ENCODE results near the gene UIMC1.
"Not testable (repeated sequence)": the region's sequence is repeated elsewhere in the genome, so short reads cannot be mapped to it uniquely, and the experiment has no call there.

UIMC1 gene

DNA sequence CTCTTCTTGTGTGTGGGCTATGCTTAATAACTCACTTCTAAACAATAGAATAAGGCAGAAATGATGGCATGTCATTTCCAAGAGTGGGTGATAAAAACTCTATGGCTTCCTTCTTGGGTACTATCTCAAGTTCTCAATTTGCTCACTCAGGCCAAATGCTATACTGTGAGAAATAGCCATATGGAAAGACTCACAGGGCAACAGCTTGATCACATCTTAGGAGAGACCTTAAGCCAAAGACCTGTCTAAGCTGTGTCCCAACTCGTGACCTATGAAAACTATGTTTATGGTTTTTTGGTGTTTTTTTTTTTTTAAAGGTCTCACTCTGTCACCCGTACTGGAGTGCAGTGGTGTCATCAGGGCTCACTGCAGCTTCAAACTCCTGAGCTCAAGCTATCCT, 2.1 kb upstream of the UIMC1 start:
- DNase-seq (ENCODE audit: low spot score): no peak

DNA sequence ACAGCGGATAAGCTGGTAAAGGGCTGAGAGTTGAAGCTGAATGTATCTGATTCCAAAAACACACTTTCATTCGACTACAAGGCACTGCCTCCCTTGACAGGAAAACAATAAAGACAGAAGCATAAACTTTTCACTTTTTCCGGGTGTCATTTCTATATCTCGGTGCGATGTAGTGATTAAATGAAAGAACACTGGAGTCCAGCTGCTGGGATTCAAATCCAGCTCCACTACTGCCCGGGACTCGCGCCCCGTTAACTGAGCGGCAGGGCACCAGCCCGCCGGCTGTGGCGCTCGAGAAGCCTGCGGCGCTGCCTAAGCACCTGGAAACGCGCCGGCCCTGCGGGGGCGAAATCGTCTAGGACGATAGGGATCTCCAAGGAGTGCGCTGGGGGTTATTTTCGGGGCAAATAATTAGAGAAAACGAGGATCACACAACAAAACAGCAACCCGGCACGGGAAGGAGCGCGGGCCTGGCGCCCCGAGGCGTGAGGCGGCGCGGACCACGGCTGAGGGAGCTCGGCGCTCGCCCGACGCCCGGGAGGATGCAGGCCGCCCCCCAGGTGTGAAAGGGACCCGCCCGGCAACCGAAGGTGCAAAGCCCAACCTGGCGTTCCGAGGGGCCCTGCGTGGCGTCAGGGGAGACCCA, 837 bp downstream of the UIMC1 start:
- peak; percentile 86 for DNase-seq (ENCODE audit: low spot score)

DNA sequence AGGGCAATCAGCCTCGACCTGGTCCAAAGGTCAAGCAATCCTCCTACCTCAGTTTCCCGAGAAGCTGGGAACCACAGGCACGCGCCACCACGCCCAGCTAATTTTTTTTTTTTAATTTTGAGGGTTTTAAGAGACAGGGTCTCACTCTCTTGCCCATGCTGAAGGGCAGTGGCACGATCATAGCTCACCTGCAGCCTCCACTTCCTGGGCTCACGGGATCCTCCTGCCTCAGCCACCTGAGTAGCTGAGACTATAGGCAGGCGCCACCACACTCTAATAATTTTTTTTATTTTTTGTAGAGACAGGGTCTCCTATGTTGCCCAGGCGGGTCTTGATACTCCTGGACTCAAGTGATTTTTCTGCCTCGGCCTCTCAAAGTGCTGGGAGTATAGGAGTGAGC, 1.6 kb downstream of the UIMC1 start:
- DNase-seq (ENCODE audit: low spot score): no peak

DNA sequence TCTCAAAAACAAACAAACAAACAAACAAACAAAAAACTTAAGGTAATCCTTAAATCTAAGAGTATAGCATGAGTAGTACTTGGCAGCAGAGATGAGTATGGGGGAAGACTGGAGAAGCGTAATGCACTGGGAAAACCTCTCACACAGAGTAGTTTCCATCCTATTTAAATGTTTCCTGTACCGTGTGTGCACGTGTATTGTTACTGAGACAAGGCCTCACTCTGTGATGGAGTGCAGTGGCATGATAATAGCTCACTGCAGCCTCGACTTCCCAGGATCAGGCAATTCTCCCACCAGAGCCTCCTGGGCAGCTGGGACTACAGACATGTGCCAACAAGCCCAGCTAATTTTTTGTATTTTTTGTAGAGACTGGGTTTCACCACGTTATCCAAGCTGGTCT, 2.9 kb downstream of the UIMC1 start:
- DNase-seq (ENCODE audit: low spot score): no peak

DNA sequence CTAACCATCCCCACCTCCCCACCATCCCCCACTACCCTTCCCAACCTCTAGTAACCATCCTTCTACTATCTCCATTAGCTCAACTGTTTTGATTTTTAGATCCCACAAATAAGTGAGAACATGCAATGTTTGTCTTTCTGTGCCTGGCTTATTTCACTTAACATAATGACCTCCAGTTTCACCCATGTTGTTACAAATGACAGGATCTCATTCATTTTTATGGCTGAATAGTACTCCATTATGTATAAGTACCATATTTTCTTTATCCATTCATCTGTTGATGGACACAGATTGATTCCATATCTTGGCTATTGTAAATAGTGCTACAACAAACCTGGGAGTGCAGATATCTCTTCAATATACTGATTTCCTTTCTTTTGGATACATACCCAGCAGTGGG, 7.1 kb downstream of the UIMC1 start:
- not testable (repeated sequence) for DNase-seq (ENCODE audit: low spot score)

DNA sequence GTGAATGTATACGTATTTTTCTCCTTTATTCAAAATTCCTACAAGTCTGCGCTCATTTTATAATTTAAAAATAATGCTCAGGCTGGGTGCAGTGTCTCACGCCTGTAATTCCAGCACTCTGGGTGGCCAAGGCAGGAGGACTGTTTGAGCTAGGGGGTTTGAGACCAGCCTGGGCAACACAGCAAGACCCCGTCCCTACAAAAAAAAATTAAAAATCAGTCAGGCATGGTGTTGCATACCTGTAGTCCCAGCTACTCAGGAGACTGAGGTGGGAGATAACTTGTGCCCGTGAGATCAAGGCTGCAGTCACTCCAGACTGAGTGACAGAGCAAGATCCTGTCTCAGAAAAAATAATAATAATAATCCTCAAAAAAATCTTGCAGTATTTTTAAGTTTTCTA, 7.8 kb downstream of the UIMC1 start:
- no peak for DNase-seq (ENCODE audit: low spot score)

DNA sequence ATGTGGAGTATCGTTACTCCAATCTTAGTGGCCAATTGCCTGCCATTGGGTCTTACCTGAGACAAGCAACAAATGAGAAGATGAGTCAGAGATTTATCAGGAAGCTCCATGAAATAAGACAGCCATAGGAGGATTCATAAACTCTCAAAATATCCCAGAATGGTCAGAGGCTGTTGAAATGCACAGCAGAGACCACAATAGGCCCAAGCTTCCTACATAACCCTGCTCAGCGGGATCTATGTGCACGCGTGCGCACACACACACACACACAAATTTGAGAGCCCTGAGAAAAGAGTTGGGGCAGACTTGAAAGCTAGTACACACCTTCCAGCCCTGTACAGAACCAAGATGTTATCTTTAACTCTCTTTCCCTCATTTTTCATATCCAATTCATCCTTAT, 9.8 kb downstream of the UIMC1 start:
- DNase-seq (ENCODE audit: low spot score): no peak

DNA sequence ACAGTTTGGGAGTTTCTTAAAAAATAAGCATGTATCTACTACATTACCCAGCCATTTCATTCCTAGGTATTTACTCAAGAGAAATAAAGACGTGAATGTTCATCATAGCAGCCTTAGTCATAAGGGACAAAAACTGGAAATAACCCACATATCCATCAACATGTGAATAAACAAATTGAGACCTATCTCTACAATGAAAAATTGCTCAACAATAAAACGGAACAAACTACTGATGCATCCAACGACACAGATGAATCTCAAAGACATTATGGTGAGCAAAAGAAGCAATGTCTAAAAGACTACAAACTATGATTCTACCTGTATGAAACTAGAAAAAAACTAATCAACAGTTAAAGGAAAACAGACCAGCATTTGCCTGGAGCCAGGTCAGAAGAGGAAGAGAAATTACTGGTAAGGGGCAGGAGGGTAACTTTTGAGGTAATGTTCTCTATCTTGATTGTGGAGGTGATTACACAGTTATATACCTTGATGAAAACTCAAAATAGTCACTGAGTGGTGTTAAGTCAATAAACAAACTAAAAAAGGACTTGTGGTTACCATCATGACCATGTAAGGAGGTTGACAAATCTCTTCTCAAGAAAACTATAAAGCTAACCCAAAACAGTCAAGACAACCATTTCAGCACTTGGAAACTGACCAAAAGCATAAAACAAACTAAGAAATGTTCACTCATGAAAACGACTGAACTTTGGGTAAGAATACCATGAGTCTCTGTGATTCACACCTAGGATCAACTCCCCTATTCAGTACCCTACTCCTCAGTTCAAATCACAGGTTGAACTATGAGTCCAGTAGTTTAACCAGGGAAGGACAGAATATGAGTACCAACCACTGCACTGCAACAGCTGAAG, 10.4 kb downstream of the UIMC1 start:
- no peak for DNase-seq (ENCODE audit: low spot score)

DNA sequence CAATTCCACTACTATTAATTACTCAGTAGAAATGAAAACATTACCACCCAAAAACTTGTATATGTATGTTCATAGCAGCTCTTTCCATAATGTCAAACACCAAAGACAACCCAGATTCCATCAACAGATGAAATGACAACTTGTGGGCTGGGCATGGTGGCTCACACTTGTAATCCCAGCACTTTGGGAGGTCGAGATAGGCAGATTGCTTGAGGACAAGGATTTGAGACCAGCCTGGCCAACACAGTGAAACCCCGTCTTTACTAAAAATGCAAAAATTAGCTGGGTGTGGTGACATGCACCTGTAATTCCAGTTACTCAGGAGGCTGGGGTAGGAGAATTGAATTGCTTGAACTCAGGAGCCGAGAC, 11.5 kb downstream of the UIMC1 start:
- no peak for DNase-seq (ENCODE audit: low spot score)

DNA sequence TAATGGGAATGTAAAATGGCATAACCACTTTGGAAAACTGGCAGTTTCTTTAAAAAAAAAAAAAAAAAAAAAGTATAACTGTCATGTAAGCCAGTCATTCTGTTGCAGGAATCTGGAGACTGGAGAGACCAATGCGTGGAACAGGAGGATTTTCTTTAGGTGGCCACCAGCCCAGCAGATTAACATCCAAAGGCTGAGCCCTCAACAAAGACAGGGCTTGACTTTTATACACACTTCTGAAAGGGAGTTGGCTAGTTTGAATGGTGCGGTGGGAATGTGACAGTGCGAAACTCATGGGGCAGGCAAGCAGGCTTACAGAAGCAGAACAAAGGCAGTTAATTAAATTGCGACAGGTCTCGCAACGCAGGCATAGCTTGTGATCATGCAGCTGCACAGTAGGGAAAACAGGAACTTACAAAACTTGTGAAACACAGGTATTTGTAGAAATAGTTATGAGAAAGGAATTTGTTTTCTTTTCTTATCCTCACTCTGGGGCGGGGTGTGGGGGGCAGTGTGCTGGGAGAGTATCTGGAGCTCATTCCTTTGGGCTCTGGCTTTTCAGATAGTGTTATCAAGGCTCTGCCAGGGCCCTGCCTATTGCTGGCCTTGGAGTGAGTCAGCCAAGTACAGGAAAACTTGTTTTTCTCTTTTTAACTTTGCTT, 12.0 kb downstream of the UIMC1 start:
- DNase-seq (ENCODE audit: low spot score): no peak

DNA sequence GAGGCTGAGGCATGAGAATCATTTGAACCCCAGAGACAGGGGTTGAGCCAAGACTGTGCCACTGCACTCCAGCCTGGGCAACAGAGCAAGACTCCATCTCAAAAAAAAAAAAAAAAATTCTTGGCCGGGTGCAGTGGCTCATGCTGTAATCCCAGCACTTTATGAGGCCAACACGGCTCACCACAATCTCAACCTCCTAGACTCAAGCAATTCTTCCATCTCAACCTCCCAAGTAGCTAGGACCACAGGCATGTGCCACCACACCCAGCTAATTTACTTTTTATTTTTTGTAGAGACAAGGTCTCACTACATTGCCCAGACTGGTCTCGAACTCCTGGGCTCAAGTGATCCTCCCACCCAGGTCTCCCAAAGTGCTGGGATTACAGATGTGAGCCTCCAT, 13.5 kb downstream of the UIMC1 start:
- DNase-seq (ENCODE audit: low spot score): not testable (repeated sequence)

DNA sequence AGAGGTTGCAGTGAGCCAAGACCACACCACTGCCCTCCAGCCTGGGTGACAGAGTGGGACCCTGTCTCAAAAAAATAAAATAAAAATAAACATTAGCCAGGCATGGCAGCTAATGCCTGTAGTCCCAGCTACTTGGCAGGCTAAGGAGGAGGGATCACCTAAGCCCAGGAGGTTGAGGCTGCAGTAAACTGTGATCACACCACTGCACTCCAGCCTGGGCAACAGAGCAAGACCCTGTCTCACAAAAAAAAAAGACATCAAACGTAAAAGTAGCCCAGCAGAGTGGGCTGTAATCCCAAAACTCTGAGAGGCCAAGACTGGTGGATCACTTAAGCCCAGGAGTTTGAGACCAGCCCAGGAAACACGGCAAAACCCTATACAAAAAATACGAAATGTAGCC, 19.0 kb downstream of the UIMC1 start:
- no peak for DNase-seq (ENCODE audit: low spot score)

DNA sequence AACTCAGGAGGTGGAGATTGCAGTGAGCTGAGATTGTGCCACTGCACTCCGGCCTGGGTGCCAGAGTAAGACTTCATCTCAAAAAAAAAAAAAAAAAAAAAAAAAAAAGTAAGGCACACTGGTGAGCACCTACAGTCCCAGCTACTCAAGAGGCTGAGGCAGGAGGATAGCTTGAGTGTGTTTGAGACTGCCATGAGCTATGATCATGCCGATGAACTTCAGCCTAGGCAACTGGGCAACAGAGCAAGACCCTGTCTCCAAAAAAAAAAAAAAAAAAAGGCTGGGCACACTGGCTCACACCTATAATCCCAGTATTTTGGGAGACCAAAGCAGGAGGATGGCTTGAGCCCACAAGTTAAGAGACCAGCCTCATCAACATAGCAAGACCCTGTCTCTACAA, 20.3 kb downstream of the UIMC1 start:
- no peak for DNase-seq (ENCODE audit: low spot score)

DNA sequence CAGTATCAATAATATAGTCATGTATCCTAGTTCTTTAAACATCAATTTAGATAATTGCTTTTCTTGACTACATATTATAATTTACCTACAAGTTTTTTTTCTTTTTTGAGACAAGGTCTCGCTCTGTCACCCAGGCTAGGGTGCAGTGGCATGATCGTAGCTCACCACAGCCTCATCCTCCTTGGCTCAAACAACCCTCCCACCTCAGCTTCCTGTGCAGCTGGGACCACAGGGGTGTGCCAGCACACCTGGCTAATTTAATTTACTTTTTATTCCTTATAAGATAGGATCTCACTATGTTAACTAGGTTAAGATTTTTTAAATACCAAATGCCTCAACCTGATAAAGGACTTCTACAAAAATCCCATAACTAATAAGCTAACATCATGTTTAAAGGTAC, 21.1 kb downstream of the UIMC1 start:
- DNase-seq (ENCODE audit: low spot score): no peak

DNA sequence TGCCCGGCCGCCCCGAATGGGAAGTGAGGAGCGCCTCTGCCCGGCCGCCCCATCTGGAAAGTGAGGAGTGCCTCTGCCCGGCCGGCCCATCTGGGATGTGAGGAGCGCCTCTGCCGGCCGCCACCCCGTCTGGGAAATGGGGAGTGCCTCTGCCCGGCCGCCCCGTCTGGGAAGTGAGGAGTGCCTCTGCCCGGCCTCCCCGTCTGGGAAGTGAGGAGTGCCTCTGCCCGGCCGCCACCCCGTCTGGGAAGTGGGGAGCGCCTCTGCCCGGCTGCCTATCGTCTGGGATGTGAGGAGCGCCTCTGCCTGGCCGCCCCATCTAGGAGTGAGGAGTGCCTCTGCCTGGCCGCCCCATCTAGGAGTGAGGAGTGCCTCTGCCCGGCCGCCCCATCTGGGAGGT, 22.4 kb downstream of the UIMC1 start:
- not testable (repeated sequence) for DNase-seq (ENCODE audit: low spot score)

DNA sequence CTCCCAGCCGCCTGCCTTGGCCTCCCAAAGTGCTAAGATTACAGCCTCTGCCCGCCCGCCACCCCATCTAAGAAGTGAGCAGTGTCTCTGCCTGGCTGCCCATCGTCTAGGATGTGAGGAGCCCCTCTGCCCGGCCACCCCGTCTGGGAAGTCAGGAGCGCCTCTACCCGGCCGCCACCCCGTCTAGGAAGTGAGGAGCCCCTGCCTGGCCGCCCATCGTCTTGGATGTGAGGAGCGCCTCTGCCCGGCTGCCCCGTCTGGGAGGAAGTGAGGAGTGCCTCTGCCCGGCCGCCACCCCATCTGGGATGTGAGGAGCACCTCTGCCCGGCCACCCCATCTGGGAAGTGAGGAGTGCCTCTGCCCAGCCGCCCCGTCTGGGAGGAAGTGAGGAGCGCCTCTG, 23.0 kb downstream of the UIMC1 start:
- not testable (repeated sequence) for DNase-seq (ENCODE audit: low spot score)

DNA sequence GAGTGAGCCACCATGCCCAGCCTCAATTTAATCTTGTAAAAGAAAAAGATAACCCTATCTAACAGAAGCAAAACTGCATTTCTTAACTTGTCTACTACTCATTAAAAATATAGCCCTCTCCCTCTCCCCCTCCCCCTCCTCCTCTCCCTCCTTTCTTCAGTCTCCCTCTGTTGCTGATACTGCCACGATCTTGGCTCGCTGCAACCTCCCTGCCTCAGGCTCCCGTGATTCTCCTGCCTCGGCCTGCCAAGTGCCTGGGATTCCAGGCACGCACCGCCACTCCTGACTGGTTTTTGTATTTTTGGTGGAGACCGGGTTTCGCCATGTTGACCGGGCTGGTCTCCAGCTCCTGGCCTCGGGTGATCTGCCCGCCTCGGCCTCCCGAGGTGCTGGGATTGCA, 23.5 kb downstream of the UIMC1 start:
- not testable (repeated sequence) for DNase-seq (ENCODE audit: low spot score)

DNA sequence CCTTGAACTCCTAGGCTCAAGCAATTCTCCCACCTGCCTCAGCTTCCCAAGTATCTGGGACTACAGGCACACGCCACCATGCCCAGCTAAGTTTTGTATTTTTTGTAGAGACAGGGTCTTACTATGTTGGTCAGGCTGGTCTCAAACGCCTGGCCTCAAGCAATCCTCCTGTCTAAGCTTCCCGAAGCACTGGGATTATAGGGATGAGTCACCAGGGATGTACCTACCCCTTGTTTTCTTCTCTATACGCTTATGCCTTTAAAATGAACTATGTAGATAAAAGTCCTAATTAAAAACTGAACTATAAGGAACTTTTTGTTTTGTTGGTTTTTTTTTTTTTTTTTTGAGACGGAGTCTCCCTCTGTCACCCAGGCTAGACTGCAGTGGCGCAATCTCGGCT, 25.8 kb downstream of the UIMC1 start:
- no peak for DNase-seq (ENCODE audit: low spot score)

DNA sequence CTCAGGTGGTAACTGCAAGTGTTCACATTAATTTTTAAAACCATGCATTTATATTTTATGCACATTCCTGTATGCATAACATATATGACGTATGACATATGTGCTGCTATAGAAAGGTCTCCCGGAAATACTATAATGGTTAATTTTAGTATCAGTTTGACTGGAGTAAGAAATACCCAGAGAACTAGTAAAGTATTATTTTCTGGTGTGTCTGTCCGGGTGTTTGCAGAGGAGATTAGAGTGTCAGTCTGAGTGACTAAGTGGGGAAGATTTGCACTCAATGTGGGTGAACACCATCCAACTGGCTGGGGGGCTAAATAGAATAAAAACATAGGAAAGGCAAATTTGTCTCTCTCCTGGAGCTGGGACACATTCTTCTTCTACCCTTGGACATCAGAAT, 26.9 kb downstream of the UIMC1 start:
- DNase-seq (ENCODE audit: low spot score): no peak

DNA sequence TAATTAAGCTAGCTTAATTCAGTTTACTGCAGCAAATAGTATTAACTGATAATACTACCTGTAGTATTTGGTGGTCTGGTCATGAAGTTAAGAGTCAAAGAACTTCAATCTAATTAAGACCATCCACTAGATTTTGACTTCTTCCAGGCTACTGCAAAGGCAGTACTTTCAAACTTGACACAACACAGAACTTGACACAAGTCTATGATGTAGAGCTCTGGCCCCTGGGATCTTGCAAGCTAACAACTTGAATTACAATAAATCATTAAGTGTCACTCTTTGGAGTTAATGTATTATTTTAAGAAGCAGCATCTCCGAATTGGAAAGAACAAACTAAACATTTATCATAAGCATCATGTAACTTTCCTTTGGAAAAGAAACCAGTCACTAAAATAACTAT, 40.9 kb downstream of the UIMC1 start:
- DNase-seq (ENCODE audit: low spot score): no peak

DNA sequence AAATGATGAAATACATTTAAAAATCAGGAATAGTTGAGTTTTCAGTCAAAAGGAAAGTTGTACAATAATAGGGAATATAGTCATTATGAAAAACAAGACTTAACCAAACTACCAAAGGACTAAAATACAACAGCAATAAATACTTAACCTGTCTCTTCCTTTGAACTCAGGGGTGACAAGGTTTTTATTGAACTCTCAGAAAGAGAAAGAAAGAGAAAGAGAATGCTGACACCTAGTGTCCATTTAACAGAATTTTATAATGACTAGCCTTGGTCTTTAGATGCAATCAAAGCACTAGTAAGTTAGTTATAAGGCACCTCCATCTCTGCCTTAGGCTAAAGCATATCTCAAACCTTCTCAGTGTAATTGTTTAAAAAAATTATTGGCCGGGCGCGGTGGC, 47.5 kb downstream of the UIMC1 start:
- peak; percentile 70 for DNase-seq (ENCODE audit: low spot score)

DNA sequence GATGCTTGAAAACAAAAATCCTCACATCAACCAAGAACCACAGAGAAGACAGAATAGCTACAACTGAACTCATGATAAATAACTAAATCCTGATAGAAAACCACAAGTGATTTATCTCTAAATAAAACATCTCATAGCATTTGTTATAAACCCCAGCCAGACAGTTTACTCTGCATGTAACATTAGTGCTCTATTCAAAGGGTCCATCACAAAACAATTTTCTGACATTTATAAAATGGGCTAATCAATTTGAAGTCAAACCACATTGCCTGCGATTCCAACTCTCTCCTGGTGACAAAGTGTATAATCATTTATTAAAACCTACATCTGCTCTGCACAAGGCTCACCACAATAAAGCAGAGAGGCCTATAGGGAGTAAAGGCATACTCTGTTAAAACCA, 49.8 kb downstream of the UIMC1 start:
- no peak for DNase-seq (ENCODE audit: low spot score)

DNA sequence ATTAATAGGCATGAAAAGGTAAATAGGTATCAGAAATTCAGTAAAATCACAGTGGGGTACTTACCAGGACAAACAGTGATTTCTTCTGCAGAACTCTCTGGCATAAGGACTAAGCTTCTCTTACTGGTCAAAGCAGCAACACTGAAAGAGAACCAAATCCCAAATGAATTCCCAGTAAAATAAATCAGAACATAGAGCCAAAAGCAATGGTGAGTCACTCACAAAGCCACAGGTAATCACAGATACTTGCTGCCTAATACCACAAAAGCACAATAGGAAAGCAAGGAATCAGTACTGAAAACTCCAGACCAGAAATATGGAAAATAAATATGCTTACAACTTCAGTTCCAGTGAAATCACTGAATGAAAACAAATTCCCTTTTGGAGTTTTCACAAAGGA, 50.7 kb downstream of the UIMC1 start:
- DNase-seq (ENCODE audit: low spot score): no peak
